GM23338 (cell line): ENCODE results near the gene BCL2L12. TPM values are rescaled to one million over a fixed set of nuclear protein-coding genes. Genes with fewer than 3 reads are reported as not detected.
A peak's percentile ranks its signal among the peaks of the same experiment; 100 is the strongest.

Experiments used
- ATAC-seq: fragments of 200-7000 bp; cut with Tn5 transposase; 3 replicates; pipeline ENCODE4 v1.9.1; 2020
- DNase-seq: peaks from one replicate; pipeline ENCODE4 v3.0.0-alpha.2; 2015; ENCODE audit warnings: low spot score
- H2AFZ ChIP-seq: fragments of 200-600 bp; sonication (generic); 2 replicates; pipeline ENCODE4 v1.8.0; 2016; ENCODE audit warnings: antibody characterized with exemption, mild to moderate bottlenecking, moderate library complexity
- H3F3A ChIP-seq: fragments of 200-600 bp; sonication (generic); replicated peaks from 2 replicates; pipeline ENCODE4 v1.8.0; 2017; ENCODE audit warnings: antibody characterized with exemption, mixed run types, low read depth
- H3K27ac ChIP-seq: fragments of 200-600 bp; sonication (generic); 2 replicates; pipeline ENCODE4 v1.6.1; 2016; ENCODE audit warnings: low read depth
- H3K27me3 ChIP-seq: fragments of 200-600 bp; sonication (generic); 2 replicates; pipeline ENCODE4 v1.8.0; 2016; ENCODE audit warnings: mild to moderate bottlenecking, mixed run types, moderate library complexity; ENCODE audit not compliant: insufficient read depth
- H3K36me3 ChIP-seq: fragments of 200-600 bp; sonication (generic); 2 replicates; pipeline ENCODE4 v1.8.0; 2016; ENCODE audit warnings: mild to moderate bottlenecking; ENCODE audit not compliant: insufficient read depth
- H3K4me1 ChIP-seq: fragments of 200-600 bp; sonication (generic); 2 replicates; pipeline ENCODE4 v1.8.0; 2016; ENCODE audit warnings: mild to moderate bottlenecking, moderate library complexity; ENCODE audit not compliant: insufficient read depth
- H3K4me2 ChIP-seq: fragments of 200-600 bp; sonication (generic); 2 replicates; pipeline ENCODE4 v1.7.1; 2017; ENCODE audit warnings: mixed run types
- H3K4me3 ChIP-seq: fragments of 200-600 bp; sonication (generic); 2 replicates; pipeline ENCODE4 v1.6.1; 2016; ENCODE audit warnings: mixed run types
- H3K79me2 ChIP-seq: fragments of 200-600 bp; sonication (generic); replicated peaks from 2 replicates; pipeline ENCODE4 v1.8.0; 2017; ENCODE audit warnings: mild to moderate bottlenecking; ENCODE audit not compliant: insufficient read depth
- H3K9me2 ChIP-seq: fragments of 200-600 bp; sonication (generic); 2 replicates; pipeline ENCODE4 v1.8.0; 2017; ENCODE audit not compliant: insufficient read depth
- H4K20me1 ChIP-seq: fragments of 200-600 bp; sonication (generic); replicated peaks from 2 replicates; pipeline ENCODE4 v1.8.0; 2017; ENCODE audit warnings: mild to moderate bottlenecking; ENCODE audit not compliant: insufficient read depth
- H3K27ac Mint-ChIP-seq: 2 replicates; pipeline ENCODE4 v1.8.0; 2020; ENCODE audit warnings: inconsistent platforms, mild to moderate bottlenecking, moderate library complexity, mixed read lengths
- H3K27me3 Mint-ChIP-seq: 3 replicates; pipeline ENCODE4 v1.8.0; 2022; ENCODE audit warnings: low read depth, mild to moderate bottlenecking, moderate library complexity, mixed read lengths, inconsistent platforms; ENCODE audit not compliant: insufficient read depth, poor library complexity
- H3K36me3 Mint-ChIP-seq: 3 replicates; pipeline ENCODE4 v1.8.0; 2021; ENCODE audit warnings: low read depth, mild to moderate bottlenecking, inconsistent platforms, moderate library complexity, mixed read lengths
- H3K4me1 Mint-ChIP-seq: 3 replicates; pipeline ENCODE4 v1.8.0; 2020; ENCODE audit warnings: mild to moderate bottlenecking, inconsistent platforms, mixed read lengths
- H3K4me3 Mint-ChIP-seq: 3 replicates; pipeline ENCODE4 v1.8.0; 2021; ENCODE audit warnings: moderate library complexity, mild to moderate bottlenecking, inconsistent platforms, mixed read lengths
- H3K9me3 Mint-ChIP-seq: 3 replicates; pipeline ENCODE4 v1.8.0; 2020; ENCODE audit warnings: moderate library complexity, mild to moderate bottlenecking, inconsistent platforms, mixed read lengths
- ETS1 ChIP-seq: IDR thresholded peaks from 2 replicates; pipeline ENCODE4 v1.6.1; 2016; ENCODE audit warnings: antibody characterized with exemption
- POLR2AphosphoS5 ChIP-seq: IDR thresholded peaks from 2 replicates; pipeline ENCODE4 v1.6.1; 2016; ENCODE audit warnings: antibody characterized with exemption, low read depth
- REST ChIP-seq: IDR thresholded peaks from one replicate; pipeline ENCODE4 v1.6.1; 2018; ENCODE audit warnings: antibody characterized with exemption; ENCODE audit not compliant: unreplicated experiment
- ZNF114 ChIP-seq: fragments of 250-450 bp; sonication (Bioruptor Pico); IDR thresholded peaks from 2 replicates; pipeline ENCODE4 v1.5.0; 2020; ENCODE audit warnings: mild to moderate bottlenecking, moderate library complexity
- polyA plus RNA-seq: library from polyadenylated mRNA; unstranded; fragments of >200 nt; fragmentation: Nextera tagmentation; extraction: Ambion mirVana; gene quantifications from 2 replicates; pipeline ENCODE4 v1.2.1, GENCODE V29; 2016
- total RNA-seq: library from RNA; depleted of rRNA; stranded (reverse); fragments of >200 nt; shearing (Covaris generic); gene quantifications from 2 replicates; pipeline ENCODE4 v1.2.3, GENCODE V29; 2014

The BCL2L12 gene
- total and polyA plus RNA-seq, 2 experiments from 2014 or later, result 61.3 to 102 TPM

GRCh38 chr19:49631014-49631588 is 34.6 kb upstream of the BCL2L12 start:
- no peaks in the 10 kb centered on the region for H3K79me2 ChIP-seq
- peaks cover 12% of the 10 kb centered on the region; the same call in 1 of the 2 replicates for H3K4me1 ChIP-seq
- H3K9me2 ChIP-seq, result no peaks in the 10 kb centered on the region
- H2AFZ ChIP-seq, result no peak overlapping the region
- H3K36me3 ChIP-seq, result peaks cover 7% of the 10 kb centered on the region; the same call in 1 of the 2 replicates
- peaks cover 10% of the 10 kb centered on the region for H4K20me1 ChIP-seq
- peaks cover 25% of the 10 kb centered on the region for H3K36me3 Mint-ChIP-seq
- ATAC-seq, result peak; percentile 8; the same call in 2 of the 3 replicates
- 0 out of 3 replicates have a peak overlapping the region, but pooled peaks have one; percentile 28 for H3K4me3 Mint-ChIP-seq
- peaks cover 18% of the 10 kb centered on the region for H3K4me1 Mint-ChIP-seq
- TF ChIP-seq ETS1, result no peak
- TF ChIP-seq POLR2AphosphoS5, result peak; percentile 52; the same call in 1 of the 2 replicates
- H3K27me3 Mint-ChIP-seq, result peaks cover 25% of the 10 kb centered on the region
- H3K4me3 ChIP-seq, result no peak overlapping the region
- peak overlapping the region; percentile 75 for H3K27ac ChIP-seq
- peaks cover 40% of the 10 kb centered on the region for H3F3A ChIP-seq
- H3K9me3 Mint-ChIP-seq, result peaks cover 2% of the 10 kb centered on the region; the same call in 1 of the 3 replicates
- H3K27me3 ChIP-seq, result no peaks in the 10 kb centered on the region
- H3K4me2 ChIP-seq, result no peak overlapping the region
- no peak for DNase-seq
- H3K27ac Mint-ChIP-seq, result no peak overlapping the region

GRCh38 chr19:49631610-49632192 is 34.0 kb upstream of the BCL2L12 start:
- H3K36me3 Mint-ChIP-seq, result peaks cover 20% of the 10 kb centered on the region
- H3K27ac Mint-ChIP-seq, result no peak overlapping the region
- Histone ChIP-seq H4K20me1 (peaks cover 7% of the 10 kb centered on the region), H3K36me3 (peaks cover 2% of the 10 kb centered on the region; the same call in 1 of the 2 replicates), H3K27me3 (no peaks in the 10 kb centered on the region), H3F3A (peaks cover 39% of the 10 kb centered on the region), H2AFZ (no peak overlapping the region), H3K4me1 (peaks cover 13% of the 10 kb centered on the region; the same call in 1 of the 2 replicates), H3K79me2 (no peaks in the 10 kb centered on the region), H3K4me3 (no peak overlapping the region), H3K27ac (no peak overlapping the region), H3K4me2 (no peak overlapping the region), H3K9me2 (no peaks in the 10 kb centered on the region)
- ATAC-seq (no peak), DNase-seq (no peak)
- H3K4me3 Mint-ChIP-seq, result no peak overlapping the region
- H3K4me1 Mint-ChIP-seq, result peaks cover 24% of the 10 kb centered on the region
- TF ChIP-seq REST (no peak), ZNF114 (CRISPR knock-in tag) (no peak)
- peaks cover 2% of the 10 kb centered on the region; the same call in 1 of the 3 replicates for H3K9me3 Mint-ChIP-seq
- H3K27me3 Mint-ChIP-seq, result peaks cover 29% of the 10 kb centered on the region
